ENCODE results near the gene ATXN2. TPM values are rescaled to one million over a fixed set of nuclear protein-coding genes. Genes with fewer than 3 reads are reported as not detected.

ATXN2 gene
- total RNA-seq, 2 experiments from 2014 or later, result 36.1 to 81.4 TPM

- Histone ChIP-seq H3K4me2 (ENCODE audit: low read length) (peak overlapping the region; percentile 9; the same call in 1 of the 2 replicates), H2AFZ (ENCODE audit: low read length) (no peak overlapping the region), H3K4me1 (ENCODE audit: insufficient read depth, low read length, poor library complexity, severe bottlenecking) (peaks cover 67% of the 10 kb centered on the region), H3K36me3 (ENCODE audit: insufficient read depth, low read length) (peaks cover 25% of the 10 kb centered on the region), H4K20me1 (ENCODE audit: insufficient read depth, low read length) (0 out of 2 replicates have a peak, but pooled peaks cover 11% of the 10 kb centered on the region), H3K9me2 (ENCODE audit: insufficient read depth, low read length) (no peaks in the 10 kb centered on the region), H3K4me3 (ENCODE audit: low read depth, low read length, poor library complexity, severe bottlenecking) (no peak overlapping the region), H3K27ac (ENCODE audit: low read depth, low read length, poor library complexity, severe bottlenecking) (no peak overlapping the region), H3K79me2 (ENCODE audit: insufficient read depth, low read depth, low read length) (peaks cover 31% of the 10 kb centered on the region; the same call in 1 of the 2 replicates), H3K9me3 (ENCODE audit: low read length) (no peaks in the 10 kb centered on the region)
- ChIA-PET POLR2A (interaction anchor here (0.6 kb wide), 2 partner anchors 10 to 12 kb away, joined by 3 read pairs; no protein-coding TSS in a partner anchor), CTCF (ENCODE audit: unreplicated experiment) (interaction anchor here (0.6 kb wide), 1 partner anchor 754 kb away, joined by 3 read pairs; no protein-coding TSS in a partner anchor)
- BruUV-seq (replicated peaks), result no TSS peak
- no peak for TF ChIP-seq EZH2phosphoT487 (IDR thresholded peaks at IDR 0.05; ENCODE audit: borderline replicate concordance, low read depth, low read length)
- TF ChIP-seq, protein P1, sequence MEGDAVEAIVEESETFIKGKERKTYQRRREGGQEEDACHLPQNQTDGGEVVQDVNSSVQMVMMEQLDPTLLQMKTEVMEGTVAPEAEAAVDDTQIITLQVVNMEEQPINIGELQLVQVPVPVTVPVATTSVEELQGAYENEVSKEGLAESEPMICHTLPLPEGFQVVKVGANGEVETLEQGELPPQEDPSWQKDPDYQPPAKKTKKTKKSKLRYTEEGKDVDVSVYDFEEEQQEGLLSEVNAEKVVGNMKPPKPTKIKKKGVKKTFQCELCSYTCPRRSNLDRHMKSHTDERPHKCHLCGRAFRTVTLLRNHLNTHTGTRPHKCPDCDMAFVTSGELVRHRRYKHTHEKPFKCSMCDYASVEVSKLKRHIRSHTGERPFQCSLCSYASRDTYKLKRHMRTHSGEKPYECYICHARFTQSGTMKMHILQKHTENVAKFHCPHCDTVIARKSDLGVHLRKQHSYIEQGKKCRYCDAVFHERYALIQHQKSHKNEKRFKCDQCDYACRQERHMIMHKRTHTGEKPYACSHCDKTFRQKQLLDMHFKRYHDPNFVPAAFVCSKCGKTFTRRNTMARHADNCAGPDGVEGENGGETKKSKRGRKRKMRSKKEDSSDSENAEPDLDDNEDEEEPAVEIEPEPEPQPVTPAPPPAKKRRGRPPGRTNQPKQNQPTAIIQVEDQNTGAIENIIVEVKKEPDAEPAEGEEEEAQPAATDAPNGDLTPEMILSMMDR (conservative IDR thresholded peaks at IDR 0.05; ENCODE audit: low read length), result no peak
- no peak for DNase-seq (ENCODE audit: low spot score)
- intact Hi-C loops (cut with micrococcal nuclease; ENCODE audit: unreplicated experiment), result no loop called here
These were observed 161.2 kb downstream of the ATXN2 start for GRCh38 chr12:111437816-111438454.

- 0 out of 2 replicates have a peak, but pooled peaks cover 11% of the 10 kb centered on the region for H4K20me1 ChIP-seq (ENCODE audit: insufficient read depth, low read length)
- CTCF ChIA-PET (ENCODE audit: unreplicated experiment), result no interaction called here
- H3K27ac ChIP-seq (ENCODE audit: low read depth, low read length, poor library complexity, severe bottlenecking), result peak overlapping the region; percentile 12
- POLR2A ChIA-PET, result no interaction called here
- intact Hi-C loops (cut with micrococcal nuclease; ENCODE audit: unreplicated experiment), result no loop called here
- BruUV-seq (replicated peaks), result no TSS peak
- no peaks in the 10 kb centered on the region for H3K9me2 ChIP-seq (ENCODE audit: insufficient read depth, low read length)
- no peak overlapping the region for H3K4me2 ChIP-seq (ENCODE audit: low read length)
- peaks cover 57% of the 10 kb centered on the region for H3K4me1 ChIP-seq (ENCODE audit: insufficient read depth, low read length, poor library complexity, severe bottlenecking)
- no peak for TF ChIP-seq EZH2phosphoT487 (IDR thresholded peaks at IDR 0.05; ENCODE audit: borderline replicate concordance, low read depth, low read length)
- TF ChIP-seq, protein P1 (conservative IDR thresholded peaks at IDR 0.05; ENCODE audit: low read length), result no peak
- no peak for DNase-seq (ENCODE audit: low spot score)
- H2AFZ ChIP-seq (ENCODE audit: low read length), result no peak overlapping the region
- H3K4me3 ChIP-seq (ENCODE audit: low read depth, low read length, poor library complexity, severe bottlenecking), result no peak overlapping the region
- peaks cover 34% of the 10 kb centered on the region; the same call in 1 of the 2 replicates for H3K79me2 ChIP-seq (ENCODE audit: insufficient read depth, low read depth, low read length)
- H3K36me3 ChIP-seq (ENCODE audit: insufficient read depth, low read length), result peaks cover 25% of the 10 kb centered on the region
- H3K9me3 ChIP-seq (ENCODE audit: low read length), result no peaks in the 10 kb centered on the region
These were observed 162.3 kb downstream of the ATXN2 start for GRCh38 chr12:111436811-111437210.

DNA sequence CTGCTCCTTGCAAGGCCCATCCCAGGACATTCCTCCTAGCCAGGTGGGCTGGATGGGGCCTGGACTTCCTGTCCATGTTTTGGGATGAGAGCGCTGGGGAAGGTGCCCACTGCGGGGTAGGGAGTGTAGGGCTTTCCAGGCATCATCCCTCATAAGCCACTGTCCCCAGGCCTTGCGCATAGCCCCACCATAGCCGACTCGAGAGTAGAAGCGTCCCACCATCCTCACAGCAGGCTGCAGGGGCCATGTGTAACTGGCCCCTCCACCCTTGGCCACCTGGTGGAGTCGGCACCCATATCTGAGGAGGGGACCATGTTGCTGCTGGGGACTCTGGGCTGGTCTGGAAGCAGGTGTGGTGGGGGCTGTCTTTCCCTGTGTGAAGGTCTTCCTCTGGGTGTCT, 162.8 kb downstream of the ATXN2 start:
- Histone ChIP-seq H3K9me2 (ENCODE audit: insufficient read depth, low read length) (no peaks in the 10 kb centered on the region), H3K4me2 (ENCODE audit: low read length) (peak overlapping the region; percentile 84; the same call in 1 of the 2 replicates), H3K4me1 (ENCODE audit: insufficient read depth, low read length, poor library complexity, severe bottlenecking) (peaks cover 61% of the 10 kb centered on the region), H4K20me1 (ENCODE audit: insufficient read depth, low read length) (0 out of 2 replicates have a peak, but pooled peaks cover 11% of the 10 kb centered on the region), H3K79me2 (ENCODE audit: insufficient read depth, low read depth, low read length) (peaks cover 35% of the 10 kb centered on the region; the same call in 1 of the 2 replicates), H3K27ac (ENCODE audit: low read depth, low read length, poor library complexity, severe bottlenecking) (peak overlapping the region; percentile 12), H3K36me3 (ENCODE audit: insufficient read depth, low read length) (peaks cover 31% of the 10 kb centered on the region), H3K9me3 (ENCODE audit: low read length) (no peaks in the 10 kb centered on the region), H2AFZ (ENCODE audit: low read length) (no peak overlapping the region), H3K4me3 (ENCODE audit: low read depth, low read length, poor library complexity, severe bottlenecking) (no peak overlapping the region)
- TF ChIP-seq, protein P1 (conservative IDR thresholded peaks at IDR 0.05; ENCODE audit: low read length), result no peak
- TF ChIP-seq EZH2phosphoT487 (IDR thresholded peaks at IDR 0.05; ENCODE audit: borderline replicate concordance, low read depth, low read length), result no peak
- DNase-seq (ENCODE audit: low spot score), result no peak
- intact Hi-C loops (cut with micrococcal nuclease; ENCODE audit: unreplicated experiment), result no loop called here
- POLR2A ChIA-PET, result no interaction called here
- CTCF ChIA-PET (ENCODE audit: unreplicated experiment), result no interaction called here
- no TSS peak for BruUV-seq (replicated peaks)
